ENCODE results near the gene NCAPG2.

GRCh38 chr7:158588878-158589442 lies 115.6 kb downstream of the NCAPG2 start:
- TF ChIP-seq CTCF (IDR thresholded peaks at IDR 0.05; ENCODE audit: borderline replicate concordance, extremely low read depth, low read length, poor library complexity, severe bottlenecking), result no peak
- TF ChIP-seq EZH2 (IDR thresholded peaks at IDR 0.05; ENCODE audit: borderline replicate concordance, low read depth, low read length, severe bottlenecking), result no peak
